Coronary artery (tissue), 2 donors: Measurements from ENCODE around the gene SIRT2.

Experiments
- DNase-seq: peaks from one replicate; pipeline ENCODE4 v3.0.0-alpha.2; 2017; ENCODE audit warnings: low spot score
- H3K27ac ChIP-seq, 2 donors: fragments of 200-600 bp; sonication (generic); one replicate each; pipeline ENCODE4 v1.5.1; 2016 to 2019
- H3K4me3 ChIP-seq: fragments of 200-600 bp; sonication (generic); 2 replicates; pipeline ENCODE4 v1.5.1; 2016; ENCODE audit warnings: mild to moderate bottlenecking, moderate library complexity
- CTCF ChIP-seq: fragments of 200-600 bp; sonication (generic); IDR thresholded peaks from one replicate; pipeline ENCODE4 v1.5.1; 2019; ENCODE audit warnings: antibody characterized with exemption

SIRT2 gene

GRCh38 chr19:38918526-38918925, 19.1 kb upstream of the SIRT2 start:
- Histone ChIP-seq H3K27ac (no peak overlapping the region), H3K4me3 (no peak overlapping the region)
- TF ChIP-seq CTCF = no peak
- no peak for DNase-seq

DNA sequence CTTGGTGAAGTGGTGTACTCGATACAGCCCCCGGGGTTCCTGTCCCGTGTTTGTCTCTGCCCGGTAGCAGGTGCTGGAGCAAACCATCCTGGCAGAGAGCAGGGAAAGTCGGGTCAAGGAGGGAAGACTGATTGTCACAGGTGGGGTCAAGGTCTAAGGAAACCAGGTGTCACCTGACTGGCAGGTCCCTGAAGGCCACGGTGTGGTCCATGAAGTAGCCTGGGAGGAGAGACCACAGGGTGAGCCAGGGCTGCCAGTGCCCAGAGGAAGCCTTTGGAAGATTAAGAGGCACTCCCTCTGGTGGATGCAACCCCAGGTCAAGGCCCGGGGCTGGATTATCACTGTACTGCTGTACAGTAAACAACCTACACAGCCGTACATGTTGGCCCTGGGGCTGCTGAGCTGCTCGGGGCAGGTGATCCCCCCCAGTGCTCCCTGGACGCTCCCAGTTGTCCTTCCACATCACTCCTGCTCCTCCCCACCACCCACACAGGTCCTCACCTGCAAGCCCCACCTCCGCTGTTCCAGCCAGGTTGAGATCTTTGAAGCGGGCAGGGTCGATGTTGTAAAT, 18.6 kb upstream of the SIRT2 start:
- no peak overlapping the region for H3K27ac ChIP-seq
- no peak overlapping the region for H3K4me3 ChIP-seq
- TF ChIP-seq CTCF = no peak
- no peak for DNase-seq

DNA sequence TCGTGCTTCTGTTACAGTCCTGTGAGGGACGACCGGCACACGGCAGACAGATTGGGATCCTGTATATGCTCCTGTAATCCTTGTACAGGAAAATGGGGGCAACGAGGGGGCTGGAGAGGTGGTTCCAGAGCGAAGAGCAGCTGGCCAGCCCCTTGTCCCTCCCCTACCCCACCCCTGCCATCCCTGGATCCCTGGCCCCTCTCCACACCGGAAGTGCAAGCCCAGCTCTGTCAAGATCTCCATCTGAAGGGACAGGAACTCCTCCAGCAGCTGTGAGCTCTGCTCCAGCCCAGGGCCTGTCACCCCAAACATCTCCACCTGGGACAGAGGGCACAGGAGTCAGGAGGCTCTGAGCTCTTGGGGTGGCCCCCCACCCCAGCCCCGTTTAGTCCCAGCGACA, 18.1 kb upstream of the SIRT2 start:
- no peak for DNase-seq
- TF ChIP-seq CTCF = no peak
- H3K4me3 ChIP-seq = no peak overlapping the region

GRCh38 chr19:38915329-38916321, 16.2 kb upstream of the SIRT2 start:
- TF ChIP-seq CTCF = no peak
- Histone ChIP-seq H3K4me3 (no peak overlapping the region), H3K27ac (no peak overlapping the region)
- DNase-seq = no peak

More for the DNA sequence above, 18.1 kb upstream of the SIRT2 start:
- no peak overlapping the region for H3K27ac ChIP-seq

DNA sequence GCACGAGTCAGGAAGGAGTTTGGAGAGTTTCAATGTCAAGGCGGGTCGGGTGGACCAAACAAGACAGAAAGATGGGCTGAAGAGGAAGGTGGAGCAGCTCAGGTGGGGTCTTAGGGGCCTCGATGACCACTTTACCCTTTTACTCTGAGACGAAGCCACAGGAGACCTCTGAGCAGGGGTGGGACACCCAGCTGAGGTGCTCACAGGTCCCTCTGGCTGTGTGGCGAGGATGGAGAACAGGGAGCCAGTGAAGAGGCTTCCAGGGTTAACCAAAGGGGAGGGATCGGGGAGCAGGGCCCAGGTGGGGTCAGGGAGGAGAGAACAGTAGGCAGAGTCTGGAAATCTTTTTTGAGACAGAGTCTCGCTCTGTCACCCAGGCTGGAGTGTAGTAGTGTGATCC, 14.5 kb upstream of the SIRT2 start:
- no peak for DNase-seq
- TF ChIP-seq CTCF = no peak

DNA sequence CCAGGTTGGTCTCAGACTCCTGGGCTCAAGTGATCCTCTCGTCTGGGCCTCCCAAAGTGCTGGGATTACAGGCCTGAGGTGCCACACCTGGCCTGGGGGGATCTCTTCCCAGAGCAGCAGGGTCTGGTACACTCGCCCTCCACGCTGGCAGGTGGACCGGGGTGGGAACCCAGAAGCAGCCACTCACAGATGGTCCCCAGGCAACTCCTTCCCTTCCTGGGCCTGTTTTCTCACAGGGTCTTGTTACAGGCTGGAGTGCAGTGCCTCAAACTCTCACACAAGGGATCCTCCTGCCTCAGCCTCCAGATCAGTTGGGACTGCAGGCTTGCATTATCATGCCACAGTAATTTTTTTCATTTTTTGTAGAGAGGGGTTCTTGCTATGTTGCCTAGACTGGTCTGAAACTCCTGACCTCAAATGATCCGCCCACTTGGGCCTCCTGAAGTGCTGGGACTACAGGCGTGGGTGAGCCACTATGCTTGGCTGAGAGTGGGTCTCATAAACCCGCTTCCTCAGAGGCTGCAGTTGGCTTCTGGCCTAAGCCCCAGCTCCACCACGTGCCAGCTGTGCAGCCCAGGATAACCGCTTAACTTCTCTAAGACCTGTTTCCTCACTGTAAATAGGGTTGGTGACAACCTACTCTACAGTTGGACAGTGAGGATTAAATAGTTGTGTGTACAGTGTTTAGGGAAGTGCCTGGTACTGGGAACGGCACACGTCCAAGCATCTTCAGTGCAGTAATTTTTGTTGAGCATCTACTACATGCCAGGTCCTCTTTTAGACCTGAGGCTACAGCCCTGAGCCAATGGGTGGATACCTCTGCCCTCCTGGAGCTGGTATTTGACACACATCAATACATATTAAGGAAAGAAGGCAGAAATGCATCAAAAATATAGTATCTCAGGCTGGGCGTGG, 13.4 kb upstream of the SIRT2 start:
- Histone ChIP-seq H3K4me3 (no peak overlapping the region), H3K27ac (no peak overlapping the region)
- DNase-seq = no peak
- TF ChIP-seq CTCF = no peak

More for the DNA sequence above, 14.5 kb upstream of the SIRT2 start:
- H3K27ac ChIP-seq = no peak overlapping the region
- H3K4me3 ChIP-seq = no peak overlapping the region
